ENCODE data around the gene BCLAF1.

BCLAF1 gene

GRCh38 chr6:136289579-136290409, at the start of gene BCLAF1:
Gene BCLAF1, minus strand, starts transcription at chr6:136289846. Its CDS starts 9,980 bp downstream, at chr6:136279866.
- DNase-seq (ENCODE audit: low read depth, low spot score), result peak; percentile 100

GRCh38 chr6:136338486-136338885, 48.8 kb upstream of the BCLAF1 start:
- no peak for DNase-seq (ENCODE audit: low read depth, low spot score)

- no peak for DNase-seq (ENCODE audit: low read depth, low spot score)
Observed at GRCh38 chr6:136337606-136338005, 48.0 kb upstream of the BCLAF1 start.

GRCh38 chr6:136337121-136337520, 47.5 kb upstream of the BCLAF1 start:
- DNase-seq (ENCODE audit: low read depth, low spot score), result no peak

GRCh38 chr6:136335736-136336363, 46.2 kb upstream of the BCLAF1 start:
- no peak for DNase-seq (ENCODE audit: low read depth, low spot score)

GRCh38 chr6:136334853-136335252, 45.2 kb upstream of the BCLAF1 start:
- no peak for DNase-seq (ENCODE audit: low read depth, low spot score)

GRCh38 chr6:136334465-136334846, 44.8 kb upstream of the BCLAF1 start:
- DNase-seq (ENCODE audit: low read depth, low spot score), result no peak

GRCh38 chr6:136333824-136334464, 44.3 kb upstream of the BCLAF1 start:
- no peak for DNase-seq (ENCODE audit: low read depth, low spot score)

- DNase-seq (ENCODE audit: low read depth, low spot score), result no peak
Observed at GRCh38 chr6:136331461-136331860, 41.8 kb upstream of the BCLAF1 start.

- DNase-seq (ENCODE audit: low read depth, low spot score), result no peak
Observed at GRCh38 chr6:136330634-136331033, 41.0 kb upstream of the BCLAF1 start.

GRCh38 chr6:136326038-136326553, 36.5 kb upstream of the BCLAF1 start:
- DNase-seq (ENCODE audit: low read depth, low spot score), result peak; percentile 53

- peak; percentile 15 for DNase-seq (ENCODE audit: low read depth, low spot score)
Observed at GRCh38 chr6:136324686-136325380, 35.2 kb upstream of the BCLAF1 start.

GRCh38 chr6:136323431-136324112, 33.9 kb upstream of the BCLAF1 start:
- peak; percentile 76 for DNase-seq (ENCODE audit: low read depth, low spot score)

GRCh38 chr6:136319732-136320131, 30.1 kb upstream of the BCLAF1 start:
- no peak for DNase-seq (ENCODE audit: low read depth, low spot score)

GRCh38 chr6:136318676-136319075, 29.0 kb upstream of the BCLAF1 start:
- DNase-seq (ENCODE audit: low read depth, low spot score), result no peak

- no peak for DNase-seq (ENCODE audit: low read depth, low spot score)
Observed at GRCh38 chr6:136317971-136318370, 28.3 kb upstream of the BCLAF1 start.

GRCh38 chr6:136317021-136317694, 27.5 kb upstream of the BCLAF1 start:
- peak; percentile 78 for DNase-seq (ENCODE audit: low read depth, low spot score)

- DNase-seq (ENCODE audit: low read depth, low spot score), result no peak
Observed at GRCh38 chr6:136315594-136315993, 25.9 kb upstream of the BCLAF1 start.

GRCh38 chr6:136312975-136313374, 23.3 kb upstream of the BCLAF1 start:
- no peak for DNase-seq (ENCODE audit: low read depth, low spot score)

- no peak for DNase-seq (ENCODE audit: low read depth, low spot score)
Observed at GRCh38 chr6:136309729-136310311, 20.2 kb upstream of the BCLAF1 start.

Data from astrocyte of the hippocampus (primary cell).